Bone marrow (tissue), 2 donors: ENCODE data around the gene NECTIN1.

ENCODE experiments used
- DNase-seq, 2 donors: peaks; one replicate each; lab custom pipeline; 2025; lab: John Stamatoyannopoulos, UW

Gene NECTIN1

DNA sequence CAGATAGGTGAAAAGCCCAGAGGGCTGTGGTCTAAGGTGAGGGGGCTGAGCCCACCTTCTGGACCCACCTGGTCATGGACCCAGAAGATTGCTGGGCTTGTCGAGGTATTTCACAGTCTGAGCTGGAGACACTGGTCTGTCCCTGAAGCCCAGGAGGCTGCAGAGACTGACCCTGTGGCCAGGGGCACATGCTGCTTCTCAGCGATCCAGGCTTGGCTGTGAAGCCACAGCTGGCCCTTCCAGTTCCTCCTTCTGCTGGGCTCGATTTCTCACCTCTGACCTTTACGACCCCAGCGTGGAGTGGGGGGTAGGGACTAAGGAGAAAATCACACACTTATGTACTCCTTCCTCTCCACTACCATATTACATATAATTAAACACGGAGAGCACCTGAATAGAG, 88.5 kb downstream of the NECTIN1 start:
- no peak for DNase-seq

DNA sequence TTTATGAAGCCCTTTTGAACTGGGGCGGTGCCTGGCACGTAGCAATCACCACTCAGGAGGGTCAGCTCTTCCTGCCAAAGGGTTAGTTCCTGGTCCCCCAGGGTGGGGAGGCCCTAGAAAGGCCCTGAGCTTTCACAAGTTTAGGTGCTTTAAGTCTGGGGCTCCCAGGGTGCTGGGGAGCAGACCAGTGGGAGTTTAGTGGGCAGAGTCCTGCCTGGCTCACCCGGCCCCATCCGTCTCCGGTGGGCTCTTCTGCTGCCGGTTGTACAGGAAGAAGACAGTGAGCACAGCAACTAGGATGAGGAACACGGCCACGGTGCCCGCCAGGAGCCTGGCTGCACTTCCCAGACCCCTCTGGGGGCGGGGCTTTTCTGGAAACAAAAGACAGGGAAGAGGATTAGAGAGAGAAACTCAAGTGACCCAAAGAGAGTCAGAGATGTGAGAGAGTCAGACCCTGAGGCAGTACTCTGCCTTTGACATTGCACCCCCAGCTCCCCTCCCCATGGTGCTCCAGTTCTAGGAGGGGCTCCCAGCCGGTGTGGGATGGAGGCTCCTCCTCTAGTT, 89.3 kb downstream of the NECTIN1 start:
- DNase-seq: no peak

DNA sequence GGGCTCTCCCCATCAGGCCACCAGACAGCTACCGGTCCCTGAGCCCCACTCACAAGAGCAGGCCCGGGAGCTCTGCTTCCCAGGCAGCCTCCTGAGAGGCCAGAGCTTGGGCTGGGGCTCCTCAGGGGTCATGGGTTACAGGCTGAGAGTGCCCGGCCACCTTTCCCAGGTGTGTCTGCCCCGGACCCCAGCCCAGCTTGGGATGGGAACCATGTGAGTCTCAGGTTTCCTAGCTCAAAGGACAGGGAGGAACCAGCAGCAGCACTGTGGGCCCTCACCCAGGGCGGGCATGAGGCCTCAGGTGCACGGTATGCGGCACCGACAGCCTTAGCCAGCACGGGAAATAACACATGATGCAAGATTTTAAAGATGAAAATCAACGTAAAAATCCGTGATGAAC, 90.1 kb downstream of the NECTIN1 start:
- DNase-seq: no peak

DNA sequence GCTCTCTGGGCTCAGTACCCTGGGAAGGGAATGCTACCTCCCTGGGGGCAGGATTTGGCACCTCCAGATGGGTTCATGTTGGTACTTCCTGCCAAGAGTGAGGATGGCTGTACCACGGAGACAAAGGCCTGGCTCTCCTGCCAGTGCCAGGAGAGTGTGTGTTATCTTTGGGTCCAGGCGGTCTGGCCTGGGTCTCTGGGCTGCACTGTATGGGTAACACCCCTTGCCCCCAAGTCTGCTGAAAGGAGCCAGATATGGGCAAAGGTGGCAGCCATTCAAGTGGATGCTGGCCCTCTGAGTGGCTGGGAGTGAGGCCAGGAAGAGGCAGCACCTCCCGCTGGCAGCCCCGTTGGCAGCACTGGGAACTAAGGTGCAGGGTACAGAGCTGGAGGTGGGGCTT, 91.5 kb downstream of the NECTIN1 start:
- no peak for DNase-seq

DNA sequence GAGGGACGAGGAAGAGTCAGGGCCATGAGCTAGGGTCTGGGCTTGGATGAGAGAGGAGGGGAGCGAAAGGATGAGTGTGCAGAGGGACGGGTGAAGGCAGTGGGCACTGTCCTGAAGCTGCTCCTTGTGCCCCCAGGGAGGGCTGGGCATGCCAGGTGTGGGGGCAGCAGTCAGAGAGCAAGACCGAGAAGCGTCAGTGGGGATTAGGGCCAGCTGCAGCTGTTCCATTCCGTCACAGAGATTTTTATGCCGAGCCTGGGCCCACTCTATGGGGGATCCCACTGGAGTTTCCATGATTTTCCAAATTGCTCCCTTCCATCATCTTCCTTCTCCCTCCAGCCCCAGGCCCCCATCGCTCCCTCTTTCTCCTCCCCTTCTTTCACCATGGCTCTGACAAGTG, 93.2 kb downstream of the NECTIN1 start:
- no peak for DNase-seq

DNA sequence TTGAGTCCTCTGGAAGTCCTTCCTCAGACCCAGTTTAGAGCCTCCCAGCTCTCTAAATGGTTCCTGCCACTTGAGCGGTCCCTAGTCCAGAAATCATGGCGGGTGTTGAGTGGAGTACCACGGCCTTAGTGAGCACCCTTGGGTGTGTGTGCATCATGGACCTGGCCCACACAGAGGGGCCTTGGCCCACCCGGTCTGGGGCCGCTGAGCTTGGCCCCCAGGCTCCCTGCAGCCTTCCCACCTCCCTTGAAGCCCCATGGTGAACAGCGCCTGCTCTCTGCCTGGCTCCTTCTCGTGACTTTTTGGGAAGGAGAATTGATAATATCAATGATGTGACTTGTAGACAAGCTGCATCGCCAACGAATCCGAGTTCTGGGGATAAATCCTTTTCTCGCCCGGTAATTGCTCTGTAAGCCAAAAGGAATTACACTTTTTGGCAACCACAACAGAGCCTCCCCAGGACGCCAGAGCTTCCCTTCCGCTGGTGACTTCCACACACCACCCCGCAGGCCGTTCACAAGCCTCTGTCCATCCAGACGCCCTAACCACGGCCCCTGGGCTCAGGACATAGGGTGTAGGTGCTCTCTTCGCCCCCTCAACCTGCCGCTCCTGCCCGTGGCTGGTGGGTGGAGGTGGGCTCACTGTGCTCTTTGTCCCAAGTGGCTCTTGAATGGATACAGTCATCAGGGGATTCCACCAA, 93.8 kb downstream of the NECTIN1 start:
- DNase-seq: no peak

DNA sequence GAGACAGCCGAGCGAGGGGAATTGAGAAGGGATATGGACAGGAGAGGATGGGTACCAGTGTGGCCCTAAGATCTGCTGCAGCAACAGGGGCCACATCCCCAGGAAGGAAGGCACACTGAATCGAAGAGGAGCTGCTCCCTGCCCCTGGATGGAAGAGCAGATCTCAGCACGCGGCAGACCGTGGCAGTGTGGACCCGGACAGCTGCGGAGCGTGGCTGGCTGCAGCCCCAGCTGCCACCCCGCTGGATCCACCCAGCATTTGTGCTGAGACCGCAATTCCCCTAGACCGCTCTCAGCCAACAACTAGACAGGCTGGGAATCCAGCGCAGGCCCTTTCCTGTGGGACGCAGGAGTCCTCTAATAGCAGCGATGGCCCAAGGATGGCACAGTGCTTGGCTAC, 94.7 kb downstream of the NECTIN1 start:
- no peak for DNase-seq

DNA sequence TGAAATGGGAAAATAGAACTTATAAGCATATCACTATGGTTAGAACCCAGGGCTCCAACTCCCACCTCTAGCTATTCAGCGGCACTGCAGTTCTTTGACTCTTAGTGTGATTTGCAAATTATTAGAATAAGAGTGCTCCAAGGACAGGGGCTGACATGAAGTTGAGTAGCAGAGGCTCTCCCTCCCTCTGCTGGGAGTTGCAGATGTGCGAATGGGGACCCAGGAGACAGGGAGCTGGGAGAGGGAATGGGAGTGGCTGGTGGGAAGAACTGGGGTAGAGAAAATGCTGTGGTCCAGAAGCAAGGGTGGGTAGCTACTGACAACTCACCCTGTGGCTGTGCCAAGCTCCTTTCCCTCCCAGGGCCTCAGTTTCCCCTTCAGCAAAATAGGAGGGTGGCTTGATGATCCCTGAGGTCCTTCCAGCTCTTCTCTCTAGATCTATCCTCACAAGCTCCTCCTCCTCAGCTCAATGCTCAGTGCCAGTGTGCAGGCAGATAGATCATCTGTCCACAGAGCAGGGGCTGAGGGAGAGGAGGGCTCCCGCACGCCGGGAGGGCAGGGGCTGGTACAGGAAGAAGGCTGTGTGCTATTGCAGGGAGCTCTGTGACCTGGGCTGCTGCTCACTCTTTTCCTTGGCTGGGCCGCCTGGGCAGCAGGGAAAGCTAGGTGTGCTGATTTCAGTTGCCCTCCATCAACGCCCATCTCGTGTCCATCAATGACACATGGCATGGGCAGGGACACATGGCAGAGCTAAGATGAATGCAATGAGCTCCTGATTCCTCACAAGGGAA, 99.0 kb downstream of the NECTIN1 start:
- no peak for DNase-seq

DNA sequence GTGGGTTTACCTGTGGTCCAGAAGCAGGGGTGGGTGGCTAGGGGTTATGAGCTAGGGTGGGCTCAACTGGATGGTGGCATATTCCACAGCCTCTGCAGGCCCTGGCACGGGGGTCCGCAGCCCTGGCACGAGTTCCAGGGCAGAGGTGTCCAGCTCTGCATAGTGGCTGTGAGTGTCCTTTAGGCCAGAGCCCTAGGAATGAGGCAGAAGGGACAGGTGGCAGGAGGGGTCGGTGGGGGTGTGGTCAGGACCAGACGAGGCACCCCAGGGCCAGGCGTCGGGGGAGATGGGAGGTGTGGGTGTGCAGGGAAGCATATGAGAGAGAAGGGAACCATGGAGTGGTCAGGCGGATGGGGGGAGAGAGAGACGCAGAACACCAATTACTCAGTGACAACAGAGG, 99.9 kb downstream of the NECTIN1 start:
- DNase-seq: no peak

DNA sequence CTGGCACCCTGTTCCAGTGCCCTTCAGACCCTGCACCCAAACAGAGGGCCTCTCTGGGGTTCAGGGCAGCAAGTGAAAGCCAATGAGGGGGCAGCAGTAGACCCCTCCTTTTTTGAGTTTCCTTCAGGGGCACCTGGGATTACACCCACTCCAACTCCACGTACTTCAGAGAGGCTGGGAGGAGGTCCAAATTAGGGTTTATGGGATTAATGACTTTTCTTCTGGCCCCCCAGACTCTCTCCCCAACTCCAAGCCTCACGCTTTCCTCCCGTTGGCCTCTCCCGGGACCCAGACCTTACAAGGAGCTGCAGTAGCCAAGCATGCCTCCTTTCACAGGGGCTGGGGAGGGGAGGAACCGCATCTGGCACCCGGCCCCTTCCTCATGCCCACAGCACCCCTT, 101.7 kb downstream of the NECTIN1 start:
- DNase-seq: no peak

DNA sequence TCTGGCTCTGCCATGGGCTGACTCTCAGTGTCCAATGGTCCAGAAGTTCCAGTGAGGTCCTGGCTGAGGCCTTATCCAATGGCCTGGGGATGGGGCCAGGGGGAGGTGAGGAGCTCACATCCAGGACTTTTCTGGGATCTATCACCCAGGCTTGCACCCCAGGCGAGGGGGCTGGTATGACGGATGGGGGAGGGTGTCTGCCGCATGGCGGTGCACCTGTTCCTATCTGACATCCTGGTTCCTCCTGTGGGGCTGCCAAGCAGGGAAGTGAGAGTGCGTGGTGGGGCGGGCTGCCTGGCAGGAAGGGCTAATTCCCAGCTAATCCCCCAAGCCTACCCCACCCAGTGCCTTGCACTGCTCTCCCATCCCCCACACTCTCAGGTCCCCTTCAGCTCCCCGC, 102.1 kb downstream of the NECTIN1 start:
- no peak for DNase-seq

DNA sequence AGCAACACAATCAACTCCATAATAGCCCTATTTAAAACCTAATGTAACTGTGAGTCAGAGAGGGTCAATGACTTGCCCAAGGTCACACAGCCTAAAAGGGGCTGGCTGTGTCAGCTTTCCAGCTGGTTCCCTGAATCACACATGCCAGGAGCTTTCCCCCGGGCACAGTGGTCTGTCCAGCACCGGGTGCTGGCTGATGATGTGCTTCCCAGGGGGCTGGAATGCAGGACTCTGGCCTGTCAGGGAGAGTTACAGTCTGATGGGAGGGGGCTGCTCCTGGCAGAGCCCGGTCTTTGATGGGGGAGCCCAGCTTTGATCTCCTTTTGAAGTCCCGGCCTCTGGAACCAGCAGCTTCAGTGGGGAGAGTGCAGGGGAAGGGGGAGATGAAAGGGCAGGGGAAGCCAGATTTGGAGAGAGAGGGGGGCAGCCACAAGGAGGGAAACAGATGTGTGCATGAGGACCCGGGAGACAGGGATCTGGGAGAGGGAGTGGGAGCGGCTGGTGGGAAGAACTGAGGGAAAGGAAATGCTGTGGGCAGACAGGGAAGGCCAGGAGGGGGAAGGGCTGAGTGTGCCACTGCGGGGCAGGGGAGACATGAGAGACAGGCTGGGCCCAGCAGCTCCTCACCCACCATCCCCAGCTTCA, 102.7 kb downstream of the NECTIN1 start:
- DNase-seq: no peak

DNA sequence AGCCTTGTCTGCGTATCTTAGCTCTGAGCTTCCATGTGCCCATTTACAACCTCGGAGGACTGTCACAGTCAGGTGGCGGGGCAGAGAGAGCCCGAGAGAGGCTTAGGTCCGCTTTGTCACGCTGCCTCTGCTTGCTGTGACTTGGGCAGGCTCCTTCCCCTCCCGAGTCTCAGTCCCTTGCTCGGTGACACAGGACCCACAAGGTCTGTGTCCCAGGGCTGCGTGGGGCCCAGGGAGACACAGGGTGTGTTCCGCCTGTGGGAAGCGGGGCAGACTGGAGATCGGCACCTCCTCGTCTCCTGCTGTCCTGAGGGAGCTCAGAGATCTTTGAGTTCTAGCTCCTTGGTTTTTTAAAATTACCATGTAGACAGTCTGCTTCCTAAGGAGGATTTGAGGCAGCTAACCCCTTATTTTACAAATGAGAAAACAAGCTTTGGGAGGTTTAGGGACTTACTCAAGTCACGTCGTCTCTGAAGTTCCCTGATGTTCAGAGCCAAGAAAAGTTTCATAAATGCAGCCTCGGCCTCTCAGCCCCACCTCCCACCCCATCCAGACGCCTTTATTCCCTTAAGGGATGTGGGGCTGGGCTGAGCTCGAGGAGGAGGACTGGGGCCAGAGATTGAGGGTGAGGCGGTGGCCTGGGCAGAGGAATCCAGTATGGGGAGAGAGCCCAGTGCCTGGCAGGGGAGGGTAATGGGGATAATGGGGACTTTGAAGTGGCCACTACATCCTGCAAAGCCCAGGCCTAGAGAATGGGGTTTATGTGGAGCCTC, 103.6 kb downstream of the NECTIN1 start:
- DNase-seq: no peak

DNA sequence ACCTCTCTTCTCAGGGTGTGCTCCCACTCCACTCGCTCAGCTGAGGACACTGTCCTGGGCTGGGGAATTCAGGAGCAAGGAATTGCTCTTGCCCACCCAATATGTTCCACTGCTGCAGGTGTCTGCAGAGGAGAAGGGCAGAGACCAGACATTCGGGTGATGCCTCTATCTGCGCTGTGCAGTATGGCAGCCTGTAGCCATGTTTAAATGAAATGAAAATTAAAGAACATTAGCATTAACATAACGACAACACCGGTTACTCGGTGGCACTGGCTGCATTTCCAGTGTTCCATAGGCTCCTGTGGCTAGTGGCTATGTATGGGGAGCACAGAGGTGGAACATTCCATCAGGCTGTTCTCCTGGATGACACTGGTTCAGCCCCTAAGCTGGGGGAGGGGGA, 104.4 kb downstream of the NECTIN1 start:
- DNase-seq: no peak

DNA sequence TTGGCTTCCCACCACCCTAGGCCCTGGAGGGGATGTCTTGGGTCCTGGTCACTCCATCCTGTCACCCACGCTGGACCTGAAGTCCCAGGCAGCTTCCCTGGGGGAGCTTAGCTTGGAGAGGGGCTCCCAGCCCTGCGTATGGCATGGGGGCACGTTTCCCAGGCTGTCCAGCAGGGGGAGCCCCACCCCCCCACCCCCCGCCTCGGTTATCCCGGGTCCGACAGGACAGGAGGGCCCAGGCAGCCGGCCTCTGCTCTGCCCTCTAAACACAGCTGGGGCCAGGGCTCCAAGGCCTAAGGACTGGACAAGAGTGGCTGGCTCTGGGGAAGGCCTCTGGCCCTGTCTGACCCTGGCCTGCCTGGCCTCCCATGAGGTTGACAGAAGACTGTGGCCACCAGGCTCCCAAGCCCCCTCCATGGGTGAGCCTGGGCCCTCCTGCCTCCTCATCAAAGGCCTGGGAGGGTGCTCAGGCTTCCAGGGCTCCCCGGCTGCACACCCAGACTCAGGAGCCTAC, 104.8 kb downstream of the NECTIN1 start:
- no peak for DNase-seq

DNA sequence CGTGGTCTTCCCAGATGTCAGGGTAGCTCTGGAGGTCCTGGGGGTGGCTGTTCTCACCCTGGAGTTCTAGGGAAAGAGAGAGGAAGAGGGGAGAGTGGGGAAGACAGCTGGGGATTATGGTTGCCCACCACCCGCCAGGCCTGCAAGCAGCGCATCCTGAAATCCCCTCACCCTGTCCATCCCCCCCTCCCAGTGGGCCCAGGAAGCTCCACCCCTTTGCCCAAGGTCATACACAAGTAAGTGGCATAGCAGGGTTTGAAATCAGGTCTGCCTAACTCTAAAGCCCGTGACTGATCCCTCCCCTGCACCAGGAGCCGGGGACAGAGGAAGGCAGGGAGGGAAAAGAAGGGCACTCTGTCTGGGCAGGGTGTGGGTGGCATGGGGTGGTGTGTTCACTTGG, 105.3 kb downstream of the NECTIN1 start:
- no peak for DNase-seq

DNA sequence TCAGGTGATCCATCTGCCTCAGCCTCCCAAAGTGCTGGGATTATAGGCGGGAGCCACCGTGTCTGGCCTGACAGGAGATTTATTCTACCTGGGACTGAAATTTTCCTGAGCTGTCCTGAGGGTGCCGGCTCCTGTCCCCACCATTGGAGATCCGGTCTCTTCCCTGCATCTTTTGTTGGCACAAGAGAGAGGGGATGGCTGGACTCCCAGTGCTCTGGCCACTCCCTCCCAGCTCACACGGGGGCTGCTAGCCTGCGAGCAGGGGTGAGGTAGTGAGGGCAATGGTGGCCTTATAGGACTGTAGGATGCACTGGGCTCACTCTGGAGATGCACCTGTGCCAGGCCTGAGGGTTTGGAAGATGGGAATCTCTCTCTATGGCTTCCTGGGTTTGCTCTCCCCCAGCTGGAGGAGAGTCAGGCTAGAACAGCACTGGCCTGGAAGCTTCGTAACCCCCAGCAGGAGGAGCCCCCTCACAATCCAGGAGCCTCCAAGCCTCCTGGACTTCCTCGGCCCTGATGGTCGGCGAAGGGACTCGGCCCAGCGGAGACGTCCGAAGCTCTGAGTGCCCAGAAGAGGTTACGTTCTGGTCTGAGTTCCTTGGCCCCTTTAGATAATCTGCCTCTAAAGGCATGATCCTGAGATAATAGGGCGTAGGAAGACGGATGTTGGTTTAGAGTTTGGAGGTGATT, 106.4 kb downstream of the NECTIN1 start:
- no peak for DNase-seq

DNA sequence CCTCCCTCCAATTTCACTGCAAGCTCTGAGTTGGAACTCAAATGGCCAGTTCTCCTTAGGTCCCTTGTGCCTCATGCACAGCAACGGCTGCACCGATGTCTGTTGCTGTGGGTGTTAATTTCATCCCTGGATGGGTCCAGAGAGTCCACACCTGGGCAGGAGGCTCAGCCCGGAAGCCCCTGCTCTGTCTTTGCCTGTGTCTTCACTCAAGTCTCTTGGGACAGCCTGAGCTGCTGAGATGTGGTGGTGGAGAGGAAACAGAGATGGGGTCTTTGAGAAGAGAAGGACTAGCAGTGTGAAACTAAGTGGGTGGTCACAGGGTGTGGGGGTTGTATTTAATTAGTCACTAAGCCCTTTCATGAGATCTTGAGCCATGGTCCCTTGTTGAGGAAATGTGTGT, 109.3 kb downstream of the NECTIN1 start:
- no peak for DNase-seq

DNA sequence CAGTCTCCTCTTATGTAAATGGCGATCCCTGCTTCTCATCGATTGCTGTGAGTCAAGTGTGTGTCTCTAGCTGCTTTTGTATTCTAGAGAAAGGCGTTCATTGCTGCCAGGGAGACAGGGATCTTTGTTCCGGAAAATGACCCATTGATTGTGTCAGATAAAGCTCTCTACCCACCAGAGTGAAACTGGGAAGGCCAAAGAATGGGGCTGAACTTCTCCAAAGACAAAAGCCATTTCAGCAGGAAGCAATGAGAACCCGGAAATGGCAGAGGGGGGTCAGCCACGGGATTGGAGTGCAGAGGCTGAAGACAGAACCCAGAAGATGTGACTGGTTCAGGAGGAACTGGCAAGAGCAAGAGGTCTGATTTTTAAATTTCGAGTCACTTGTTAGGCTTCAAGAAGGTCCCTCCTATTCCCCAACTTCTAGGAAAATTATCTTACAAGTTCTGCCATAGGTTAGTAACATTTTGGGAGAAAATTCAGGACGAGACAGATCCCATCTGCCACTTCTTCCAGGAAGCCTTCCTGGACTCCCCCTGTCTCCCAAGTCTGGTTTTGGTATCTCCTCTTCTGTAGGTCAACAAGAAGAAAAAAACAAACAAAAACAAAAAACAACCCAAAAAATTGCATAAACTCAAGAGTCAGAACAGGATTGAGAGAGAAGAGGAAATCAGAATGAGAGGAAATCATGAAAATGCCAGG, 110.6 kb downstream of the NECTIN1 start:
- no peak for DNase-seq

DNA sequence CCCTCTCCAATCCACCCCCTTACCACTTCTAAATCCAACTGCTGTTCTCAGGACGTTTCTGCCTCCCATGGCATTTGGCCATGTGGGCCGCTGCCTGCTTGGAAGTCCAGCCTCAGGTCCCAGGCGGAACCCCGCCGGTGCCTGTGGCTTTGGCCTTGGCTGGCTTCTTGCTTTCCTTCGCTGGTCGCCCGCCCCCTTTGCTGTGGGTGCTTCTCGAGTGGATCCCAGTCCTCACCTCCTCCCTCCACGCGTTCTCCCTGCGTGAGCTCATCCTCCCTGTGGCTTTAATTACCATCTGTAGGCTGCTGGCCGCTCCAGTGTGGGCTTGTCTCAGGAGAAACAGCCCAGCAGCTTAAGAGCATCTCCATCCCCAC, 111.7 kb downstream of the NECTIN1 start:
- DNase-seq: no peak
